HG03521 (cell line): ENCODE measurements around the gene DLL3.
A peak's percentile ranks its signal among the peaks of the same experiment; 100 is the strongest.

ENCODE experiments used
- ATAC-seq: cut with Tn5 transposase; IDR thresholded peaks from one replicate; pipeline ENCODE4 v1.9.1; 2021; ENCODE audit warnings: mild to moderate bottlenecking, moderate library complexity; ENCODE audit not compliant: unreplicated experiment

The DLL3 gene

DNA sequence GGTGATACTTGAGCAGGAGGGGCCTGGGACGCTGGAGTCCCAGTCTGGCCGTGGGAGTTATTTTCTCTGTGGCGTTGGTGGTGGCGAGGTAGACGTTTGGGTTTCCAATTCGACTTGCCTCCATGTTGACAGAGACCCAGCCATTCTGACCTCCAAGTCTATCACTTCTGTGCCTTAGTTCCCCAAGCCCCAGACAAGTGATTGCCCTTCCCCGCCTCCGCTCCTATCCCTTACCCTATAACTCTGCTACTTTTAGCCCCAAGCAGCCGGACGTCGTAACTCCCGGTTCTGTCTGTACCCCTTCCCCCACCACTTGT, 17.6 kb upstream of the DLL3 start:
- no peak for ATAC-seq

DNA sequence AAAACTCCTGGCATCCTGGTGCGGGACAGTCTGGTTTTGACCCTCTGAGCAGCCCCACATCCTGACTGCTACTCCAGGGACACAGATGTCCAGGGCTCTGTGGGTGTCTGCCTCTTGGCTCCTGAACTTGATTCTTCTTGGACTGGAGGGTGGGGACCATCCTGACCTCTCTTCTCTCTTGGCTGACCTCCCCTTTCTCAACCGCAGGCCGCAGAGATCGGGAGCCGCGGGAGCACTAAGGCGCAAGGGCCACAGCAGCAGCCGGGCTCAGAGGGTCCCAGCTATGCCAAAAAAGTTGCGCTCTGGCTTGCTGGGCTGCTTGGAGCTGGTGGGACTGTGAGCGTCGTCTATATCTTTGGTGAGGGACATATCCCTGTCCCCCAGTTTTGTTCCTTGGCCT, 17.1 kb upstream of the DLL3 start:
- no peak for ATAC-seq

DNA sequence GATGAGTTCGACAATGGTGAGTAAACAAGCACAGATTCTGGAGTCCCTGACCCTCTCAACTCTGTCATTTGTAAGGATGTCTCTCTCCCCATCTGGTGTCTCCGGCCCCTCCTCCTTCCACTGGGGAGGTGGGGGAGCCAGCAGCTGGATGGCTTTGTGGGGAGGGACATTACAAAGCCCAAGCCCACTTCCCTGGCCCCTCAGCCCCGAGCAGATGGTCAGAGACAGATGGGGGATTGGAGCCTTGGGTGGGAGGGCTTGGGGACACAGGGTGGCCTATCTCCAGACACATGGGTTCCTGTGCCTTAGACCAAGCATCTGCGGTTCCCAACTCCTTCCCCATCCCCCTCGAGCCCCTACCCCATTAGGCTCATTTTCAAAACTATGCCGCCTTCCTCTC, 15.6 kb upstream of the DLL3 start:
- no peak for ATAC-seq

DNA sequence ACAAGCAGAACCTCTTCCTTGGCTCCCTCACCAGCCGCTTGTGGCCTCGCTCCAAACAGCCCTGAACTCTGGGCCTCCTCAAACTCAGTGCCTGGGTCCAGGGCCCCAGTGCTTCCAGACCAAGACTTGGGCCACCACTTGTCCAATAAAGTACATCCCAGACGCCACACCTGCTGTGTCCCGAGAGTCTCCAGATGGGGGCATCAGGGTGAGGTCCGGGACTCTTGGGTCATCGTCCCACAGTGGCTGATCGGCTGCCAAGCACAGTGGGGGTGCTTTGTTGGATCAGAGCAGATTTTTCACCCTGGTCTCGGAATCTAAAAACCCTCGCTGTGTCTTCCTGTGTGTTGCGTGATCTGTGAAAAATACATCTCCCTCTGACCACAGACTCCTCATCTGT, 9.0 kb upstream of the DLL3 start:
- no peak for ATAC-seq

DNA sequence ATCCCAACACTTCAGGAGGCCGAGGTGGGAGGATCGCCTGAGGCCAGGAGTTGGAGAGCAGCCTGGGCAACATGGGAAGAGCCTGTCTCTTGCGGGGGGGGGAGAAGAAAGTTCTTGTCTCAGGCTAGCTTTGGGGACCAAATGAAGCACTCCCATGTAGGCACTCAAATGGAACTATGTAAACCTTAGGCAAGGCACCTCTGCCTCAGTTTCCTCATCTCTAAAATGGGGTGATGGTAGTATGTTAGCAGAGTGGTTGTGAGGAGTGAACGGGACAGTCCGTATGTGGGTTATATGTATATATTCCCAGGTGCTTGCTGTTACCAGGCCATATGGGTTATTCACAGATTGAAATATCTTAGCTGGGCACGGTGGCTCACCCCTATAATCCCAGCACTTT, 6.5 kb upstream of the DLL3 start:
- ATAC-seq = no peak

DNA sequence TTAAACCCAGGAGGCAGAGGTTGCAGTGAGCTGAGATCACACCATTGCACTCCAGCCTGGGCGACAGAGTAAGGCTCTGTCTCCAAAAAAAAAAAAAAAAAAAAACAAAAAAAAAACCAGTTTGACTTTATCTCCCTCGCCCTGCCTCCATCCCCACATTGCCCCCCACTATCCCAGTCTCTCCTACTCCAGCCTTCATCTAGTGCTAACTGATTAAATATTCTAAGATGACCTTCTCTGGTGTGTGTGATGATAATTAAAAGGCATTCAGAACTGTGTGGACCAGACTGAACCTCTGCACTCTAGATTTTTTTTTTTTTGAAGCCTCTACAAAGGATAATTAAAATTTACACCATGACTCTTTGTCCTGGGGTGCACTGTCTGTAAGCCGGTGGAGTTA, 6.0 kb upstream of the DLL3 start:
- ATAC-seq = no peak

DNA sequence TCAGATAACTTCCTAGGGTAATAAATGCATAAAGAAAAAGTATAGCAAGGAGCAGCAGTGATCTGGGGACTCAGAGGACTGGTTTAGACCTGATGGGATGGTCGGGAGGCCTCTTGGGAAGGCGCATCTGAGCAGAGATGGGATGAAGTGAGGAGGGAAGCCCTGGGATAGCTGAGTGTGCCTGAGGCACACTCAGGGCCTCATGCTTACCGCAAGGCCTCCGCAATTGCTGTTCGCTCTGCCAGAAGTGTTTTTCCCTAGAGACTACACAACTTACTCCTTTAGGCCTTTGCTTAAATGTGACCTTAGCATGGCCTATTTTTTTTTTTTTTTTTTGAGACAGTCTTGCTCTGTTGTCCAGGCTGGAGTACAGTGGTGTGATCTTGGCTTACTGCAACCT, 4.1 kb upstream of the DLL3 start:
- no peak for ATAC-seq

DNA sequence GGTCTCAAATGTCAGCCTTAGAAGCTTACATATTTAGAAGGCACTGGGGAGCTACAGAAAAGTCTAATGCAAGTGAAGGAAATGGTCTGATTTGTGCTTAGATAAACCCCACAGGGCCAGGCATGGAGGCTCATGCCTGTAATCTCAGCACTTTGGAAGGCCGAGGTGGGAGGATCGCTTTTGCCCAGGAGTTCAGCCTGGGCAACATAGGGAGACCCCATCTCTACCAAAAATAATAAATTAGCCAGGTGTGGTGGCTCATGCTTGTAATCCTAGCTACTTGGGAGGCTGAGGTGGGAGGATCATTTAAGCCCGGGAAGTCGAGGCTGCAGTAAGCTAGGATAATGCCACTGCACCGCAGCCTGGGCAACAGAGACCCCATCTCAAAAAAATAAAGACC, 2.7 kb upstream of the DLL3 start:
- ATAC-seq = no peak

DNA sequence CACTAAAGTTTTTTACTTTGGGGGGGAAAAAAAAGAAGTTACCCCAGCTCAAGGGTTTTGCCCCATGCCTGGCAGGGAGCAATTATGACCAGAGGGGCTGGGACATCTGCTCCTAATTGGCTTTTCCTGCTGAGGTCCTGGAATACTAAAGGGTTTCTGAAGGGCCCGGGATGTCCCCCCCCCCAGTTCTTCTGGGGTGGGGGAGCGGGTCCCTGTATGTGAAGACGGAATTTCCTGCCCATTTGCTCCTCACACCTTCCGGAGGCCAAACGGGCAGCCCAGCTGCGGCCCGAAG, 1.1 kb upstream of the DLL3 start:
- no peak for ATAC-seq

DNA sequence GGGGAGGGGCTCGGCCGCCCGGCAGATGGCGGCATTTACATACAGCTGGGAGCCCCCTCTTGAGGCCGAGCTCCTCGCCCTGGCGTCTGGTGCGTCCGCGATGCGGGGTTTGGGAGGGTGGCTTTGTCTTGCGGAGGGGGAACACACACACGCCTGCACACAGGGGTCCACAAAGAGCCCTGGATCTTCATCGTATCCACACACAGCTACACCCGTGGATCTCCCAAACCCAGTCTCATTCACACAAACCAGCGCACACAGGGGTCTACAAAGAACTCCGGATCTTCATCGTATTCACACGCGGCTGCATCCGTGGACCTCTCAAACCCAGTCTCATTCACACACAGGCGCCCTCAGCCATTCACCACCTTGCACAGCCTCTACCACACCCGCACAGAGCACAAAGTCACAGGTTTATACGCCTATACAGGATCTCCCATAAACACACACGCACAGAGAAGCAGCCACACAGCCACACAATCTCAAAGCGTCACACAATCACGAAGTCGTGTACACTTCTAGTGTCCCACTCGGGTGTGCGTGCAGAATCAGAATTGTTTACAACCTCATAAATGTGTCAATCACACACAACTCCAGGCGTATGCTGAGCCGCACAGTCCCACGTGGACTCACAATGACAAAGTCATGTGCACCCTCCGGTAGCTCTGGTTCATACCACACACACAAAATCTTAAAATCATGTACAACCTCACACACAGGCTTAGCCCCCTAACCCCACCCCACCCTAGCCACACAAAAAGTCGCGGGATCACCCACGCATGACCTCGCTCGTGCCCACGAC, 550 bp upstream of the DLL3 start:
- no peak for ATAC-seq

DNA sequence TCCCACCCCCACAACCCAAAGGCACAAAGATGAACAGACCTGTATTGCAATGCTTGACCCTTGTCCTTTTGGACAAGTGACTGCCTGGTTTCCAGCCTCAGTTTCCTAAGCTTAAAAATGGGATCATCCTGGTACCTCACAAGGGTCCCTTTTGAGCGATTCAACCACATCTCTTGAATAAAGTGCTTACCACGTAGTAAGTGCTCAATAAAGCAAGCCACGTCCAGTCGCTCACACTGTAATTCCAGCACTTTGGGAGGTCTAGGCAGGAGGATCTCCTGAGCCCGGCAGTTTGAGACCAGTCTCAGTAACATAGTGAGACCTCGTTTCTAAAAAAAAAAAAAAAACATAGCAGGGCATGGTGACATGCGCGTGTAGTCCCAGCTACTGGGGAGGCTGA, 1.2 kb downstream of the DLL3 start:
- no peak for ATAC-seq

DNA sequence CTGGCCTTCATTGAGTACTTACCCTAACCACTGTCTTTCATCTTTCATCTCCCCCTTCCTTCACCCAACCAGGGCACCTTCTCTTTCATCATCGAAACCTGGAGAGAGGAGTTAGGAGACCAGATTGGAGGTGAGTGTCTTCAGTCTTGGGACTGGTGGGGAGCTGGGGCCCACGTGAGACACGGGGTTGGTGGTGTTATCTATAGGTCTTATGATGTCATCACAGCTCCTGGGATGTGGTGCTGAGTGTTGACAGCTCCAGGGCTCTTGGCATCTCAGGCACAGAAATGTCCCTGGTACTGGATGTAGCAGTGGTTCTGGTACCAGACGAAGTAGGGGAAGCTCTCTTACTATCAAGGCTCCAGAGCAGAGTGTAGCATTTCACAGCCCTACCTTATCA, 1.8 kb downstream of the DLL3 start:
- ATAC-seq = no peak

DNA sequence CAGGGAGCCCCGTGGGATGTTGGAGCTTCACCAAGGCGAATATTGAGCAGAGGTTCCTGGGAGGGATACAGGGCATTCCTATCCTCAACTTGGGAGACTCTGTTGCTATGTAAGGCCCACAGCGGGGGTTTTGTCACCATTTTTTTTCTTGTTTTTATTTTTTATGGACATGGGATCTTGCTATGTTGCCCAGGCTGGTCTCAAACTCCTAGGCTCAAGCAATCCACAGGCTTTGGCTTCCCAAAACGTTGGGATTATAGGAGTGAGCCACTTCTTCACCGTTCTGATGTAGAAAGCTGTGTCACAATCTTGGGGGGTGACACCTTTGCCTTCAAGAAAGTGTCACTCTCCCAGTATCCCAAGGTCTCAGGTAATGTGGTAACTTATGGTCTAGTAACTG, 2.6 kb downstream of the DLL3 start:
- no peak for ATAC-seq

DNA sequence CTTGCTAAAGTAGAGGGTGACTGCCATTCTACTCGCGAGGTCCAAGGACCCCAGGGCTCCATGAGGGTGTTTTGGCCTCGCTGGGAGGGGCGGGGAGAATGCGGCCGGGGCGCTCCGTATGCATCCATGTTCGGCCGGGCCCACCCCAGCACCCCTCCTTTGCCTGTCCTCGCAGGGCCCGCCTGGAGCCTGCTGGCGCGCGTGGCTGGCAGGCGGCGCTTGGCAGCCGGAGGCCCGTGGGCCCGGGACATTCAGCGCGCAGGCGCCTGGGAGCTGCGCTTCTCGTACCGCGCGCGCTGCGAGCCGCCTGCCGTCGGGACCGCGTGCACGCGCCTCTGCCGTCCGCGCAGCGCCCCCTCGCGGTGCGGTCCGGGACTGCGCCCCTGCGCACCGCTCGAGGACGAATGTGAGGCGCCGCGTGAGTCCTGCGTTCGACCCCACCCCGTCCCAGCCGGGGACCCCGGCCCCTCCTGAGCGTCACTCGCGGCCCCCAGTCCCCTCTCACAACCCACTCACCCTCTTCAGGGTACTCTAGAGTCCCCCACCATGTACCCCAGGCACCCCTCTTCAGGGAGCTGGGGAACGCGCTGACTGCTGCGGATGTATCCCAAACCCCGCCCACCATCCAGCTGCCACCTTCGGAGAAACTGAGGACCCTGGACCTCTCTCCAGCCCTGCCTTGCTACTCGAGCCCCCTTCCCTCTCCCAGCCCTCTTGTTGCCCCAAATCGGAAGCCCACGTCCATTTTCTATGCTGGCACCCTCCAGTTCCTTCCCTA, 4.1 kb downstream of the DLL3 start:
- no peak for ATAC-seq

DNA sequence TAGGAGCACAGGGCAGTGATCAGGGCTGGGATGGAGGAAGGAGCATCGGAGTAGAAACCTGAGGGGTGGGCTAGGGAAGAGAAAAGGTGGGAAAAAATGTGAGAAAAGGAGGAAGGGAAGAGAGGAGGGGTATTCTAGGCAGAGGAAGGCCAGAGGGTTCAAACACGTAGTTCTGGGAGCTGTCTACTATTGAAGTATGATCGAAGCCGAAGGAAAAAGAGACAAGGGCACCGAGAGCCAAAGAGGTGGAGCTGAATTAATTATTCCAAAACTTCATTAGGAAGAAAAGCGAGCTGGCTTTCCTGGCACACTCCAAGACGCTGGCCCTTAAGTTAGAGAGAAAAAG, 7.8 kb downstream of the DLL3 start:
- no peak for ATAC-seq

DNA sequence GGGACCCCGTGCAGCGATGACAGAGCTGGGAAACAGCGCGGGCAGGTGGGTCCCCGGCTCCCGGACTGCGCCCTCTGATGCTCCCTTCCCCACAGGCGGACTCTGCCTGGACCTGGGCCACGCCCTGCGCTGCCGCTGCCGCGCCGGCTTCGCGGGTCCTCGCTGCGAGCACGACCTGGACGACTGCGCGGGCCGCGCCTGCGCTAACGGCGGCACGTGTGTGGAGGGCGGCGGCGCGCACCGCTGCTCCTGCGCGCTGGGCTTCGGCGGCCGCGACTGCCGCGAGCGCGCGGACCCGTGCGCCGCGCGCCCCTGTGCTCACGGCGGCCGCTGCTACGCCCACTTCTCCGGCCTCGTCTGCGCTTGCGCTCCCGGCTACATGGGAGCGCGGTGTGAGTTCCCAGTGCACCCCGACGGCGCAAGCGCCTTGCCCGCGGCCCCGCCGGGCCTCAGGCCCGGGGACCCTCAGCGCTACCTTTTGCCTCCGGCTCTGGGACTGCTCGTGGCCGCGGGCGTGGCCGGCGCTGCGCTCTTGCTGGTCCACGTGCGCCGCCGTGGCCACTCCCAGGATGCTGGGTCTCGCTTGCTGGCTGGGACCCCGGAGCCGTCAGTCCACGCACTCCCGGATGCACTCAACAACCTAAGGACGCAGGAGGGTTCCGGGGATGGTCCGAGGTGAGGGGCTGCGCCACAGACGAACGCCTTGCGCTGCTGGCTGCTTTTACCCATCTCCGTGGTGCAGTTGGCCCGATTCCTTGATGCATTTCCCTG, 8.4 kb downstream of the DLL3 start:
- ATAC-seq = peak; percentile 66

DNA sequence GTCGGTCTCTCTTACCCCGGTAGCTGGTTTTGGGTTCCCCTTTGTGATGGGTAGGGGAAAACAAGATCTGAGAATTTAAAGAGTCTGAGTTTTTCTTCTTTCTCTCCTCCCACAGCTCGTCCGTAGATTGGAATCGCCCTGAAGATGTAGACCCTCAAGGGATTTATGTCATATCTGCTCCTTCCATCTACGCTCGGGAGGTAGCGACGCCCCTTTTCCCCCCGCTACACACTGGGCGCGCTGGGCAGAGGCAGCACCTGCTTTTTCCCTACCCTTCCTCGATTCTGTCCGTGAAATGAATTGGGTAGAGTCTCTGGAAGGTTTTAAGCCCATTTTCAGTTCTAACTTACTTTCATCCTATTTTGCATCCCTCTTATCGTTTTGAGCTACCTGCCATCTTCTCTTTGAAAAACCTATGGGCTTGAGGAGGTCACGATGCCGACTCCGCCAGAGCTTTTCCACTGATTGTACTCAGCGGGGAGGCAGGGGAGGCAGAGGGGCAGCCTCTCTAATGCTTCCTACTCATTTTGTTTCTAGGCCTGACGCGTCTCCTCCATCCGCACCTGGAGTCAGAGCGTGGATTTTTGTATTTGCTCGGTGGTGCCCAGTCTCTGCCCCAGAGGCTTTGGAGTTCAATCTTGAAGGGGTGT, 9.1 kb downstream of the DLL3 start:
- no peak for ATAC-seq

DNA sequence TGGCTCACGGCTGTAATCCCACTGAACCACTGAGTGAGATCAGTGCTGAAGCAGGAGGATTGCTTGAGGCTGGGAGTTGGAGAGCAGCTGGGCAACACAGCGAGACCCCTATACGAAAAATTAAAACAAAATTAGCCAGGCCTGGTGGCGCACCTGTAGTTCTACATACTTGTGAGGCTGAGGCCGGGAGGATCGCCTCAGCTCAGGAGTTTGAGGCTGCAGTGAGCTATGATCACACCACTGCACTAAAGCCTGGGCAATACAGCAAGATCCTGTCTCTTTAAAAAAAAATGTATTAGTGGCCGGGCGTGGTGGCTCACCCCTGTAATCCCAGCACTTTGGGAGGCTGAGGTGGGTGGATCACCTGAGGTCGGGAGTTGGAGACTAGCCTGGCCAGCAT, 9.9 kb downstream of the DLL3 start:
- no peak for ATAC-seq

DNA sequence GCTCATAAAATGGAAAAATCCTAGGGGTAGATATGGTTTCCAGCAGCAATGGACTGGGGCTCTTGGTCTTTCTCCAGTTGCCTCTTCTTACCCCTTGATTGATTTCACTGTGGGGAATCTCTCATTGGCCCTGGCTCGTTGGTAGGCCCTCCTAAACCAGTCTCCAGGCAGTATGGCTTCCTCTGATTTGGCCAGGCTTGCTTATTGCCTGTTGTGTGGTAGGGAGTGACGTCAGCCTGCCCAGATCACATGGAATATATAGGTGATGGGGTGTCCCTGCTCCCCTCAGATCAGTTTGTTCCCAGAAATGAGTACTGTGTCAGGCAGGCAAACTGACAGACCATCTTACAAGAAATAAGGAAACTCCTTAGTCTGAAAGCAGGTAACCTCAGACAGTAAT, 10.5 kb downstream of the DLL3 start:
- ATAC-seq = no peak

DNA sequence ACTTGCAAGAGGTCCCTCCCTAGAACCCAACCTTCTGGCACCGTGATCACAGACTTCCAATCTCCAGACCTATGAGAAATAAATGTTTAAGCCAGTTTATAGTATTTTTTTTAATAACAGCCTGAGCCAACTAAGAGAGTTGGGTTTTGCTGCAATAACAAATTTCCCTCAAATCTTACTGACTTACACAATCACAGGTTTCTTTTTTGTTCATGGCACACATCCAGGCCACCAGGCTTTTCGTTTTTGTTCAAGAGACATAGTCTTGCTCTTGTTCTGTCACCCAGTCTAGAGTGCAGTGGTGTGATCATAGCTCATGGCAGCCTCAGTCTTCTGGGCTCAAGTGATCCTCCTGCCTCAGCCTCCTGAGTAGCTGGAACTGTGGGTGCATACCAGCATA, 14.2 kb downstream of the DLL3 start:
- ATAC-seq = no peak

DNA sequence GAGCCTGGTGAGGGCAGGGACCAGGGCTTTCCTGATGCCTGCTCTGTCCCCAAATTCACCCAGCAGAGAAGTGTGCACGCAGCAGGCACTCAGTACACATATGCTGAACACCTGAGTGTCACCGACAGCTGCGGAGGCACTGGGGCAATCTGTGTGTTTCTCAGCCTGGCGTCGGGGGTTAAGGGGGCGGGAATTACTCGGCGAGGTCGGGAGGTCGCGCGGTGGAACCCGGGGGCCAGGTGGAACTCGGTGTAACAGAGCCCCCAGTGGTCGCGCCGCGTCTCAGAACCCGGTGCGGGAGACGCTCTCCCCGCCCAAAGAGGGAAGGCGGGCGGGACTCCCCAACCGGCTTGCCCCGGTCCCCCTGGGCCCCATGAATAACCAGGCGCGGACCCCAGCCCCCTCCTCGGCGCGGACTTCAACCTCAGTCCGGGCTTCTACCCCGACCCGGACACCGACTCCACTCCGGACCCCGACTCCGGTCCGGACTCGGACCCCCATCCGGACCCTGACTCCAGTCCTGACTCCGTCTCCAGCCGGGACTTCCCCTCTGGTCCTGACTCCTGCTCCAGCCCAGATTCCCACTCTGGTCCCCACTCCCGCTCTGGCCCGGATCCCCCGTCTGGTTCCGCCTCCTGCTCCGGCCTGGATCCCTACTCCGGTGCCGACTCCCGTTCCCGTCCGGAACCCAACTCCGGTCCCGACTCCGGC, 16.2 kb downstream of the DLL3 start, which contains the start of gene SELENOV:
Gene SELENOV, plus strand, starts transcription at position 300 of the 711 bp plus-strand sequence. Its CDS starts 74 bp downstream, at position 374.
- ATAC-seq = no peak
